D721Med (cell line): ENCODE data around the gene AIFM3.

Experiments
- DNase-seq: peaks from one replicate; pipeline ENCODE4 v3.0.0; 2011; ENCODE audit warnings: low spot score; ENCODE audit not compliant: insufficient read length
- FAIRE-seq: peaks from 2 replicates; lab custom pipeline; 2011; peaks lifted over from hg19 to GRCh38; lab: Jason Lieb, UNC
- TF ChIP-seq, protein P1 (sequence below): IDR thresholded peaks from 2 replicates; pipeline ENCODE4 v1.5.1; 2012; ENCODE audit warnings: mild to moderate bottlenecking, control low read depth; ENCODE audit not compliant: insufficient read depth; ENCODE audit errors: missing control alignments

AIFM3 gene

DNA sequence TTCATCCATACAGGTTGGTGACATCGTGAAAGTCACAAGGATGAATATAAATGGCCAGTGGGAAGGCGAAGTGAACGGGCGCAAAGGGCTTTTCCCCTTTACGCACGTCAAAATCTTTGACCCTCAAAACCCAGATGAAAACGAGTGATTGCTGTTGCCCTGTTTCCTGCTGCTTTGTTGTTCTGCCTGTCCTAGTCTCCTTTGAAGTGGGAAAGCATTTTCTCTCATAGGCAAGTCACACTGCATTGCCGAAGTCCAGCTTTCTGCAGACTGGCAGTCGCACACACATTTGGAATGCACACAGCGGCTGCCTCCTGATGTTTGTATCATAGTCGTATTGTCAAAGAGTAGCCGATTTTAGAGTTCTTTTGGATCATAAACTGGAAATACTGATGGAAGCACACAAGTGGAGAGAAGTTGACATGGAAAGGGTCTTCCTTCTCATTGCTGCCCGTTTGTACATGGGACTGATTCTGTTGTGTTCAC lies 17.3 kb upstream of the AIFM3 start:
- FAIRE-seq (no peak), DNase-seq (no peak)

DNA sequence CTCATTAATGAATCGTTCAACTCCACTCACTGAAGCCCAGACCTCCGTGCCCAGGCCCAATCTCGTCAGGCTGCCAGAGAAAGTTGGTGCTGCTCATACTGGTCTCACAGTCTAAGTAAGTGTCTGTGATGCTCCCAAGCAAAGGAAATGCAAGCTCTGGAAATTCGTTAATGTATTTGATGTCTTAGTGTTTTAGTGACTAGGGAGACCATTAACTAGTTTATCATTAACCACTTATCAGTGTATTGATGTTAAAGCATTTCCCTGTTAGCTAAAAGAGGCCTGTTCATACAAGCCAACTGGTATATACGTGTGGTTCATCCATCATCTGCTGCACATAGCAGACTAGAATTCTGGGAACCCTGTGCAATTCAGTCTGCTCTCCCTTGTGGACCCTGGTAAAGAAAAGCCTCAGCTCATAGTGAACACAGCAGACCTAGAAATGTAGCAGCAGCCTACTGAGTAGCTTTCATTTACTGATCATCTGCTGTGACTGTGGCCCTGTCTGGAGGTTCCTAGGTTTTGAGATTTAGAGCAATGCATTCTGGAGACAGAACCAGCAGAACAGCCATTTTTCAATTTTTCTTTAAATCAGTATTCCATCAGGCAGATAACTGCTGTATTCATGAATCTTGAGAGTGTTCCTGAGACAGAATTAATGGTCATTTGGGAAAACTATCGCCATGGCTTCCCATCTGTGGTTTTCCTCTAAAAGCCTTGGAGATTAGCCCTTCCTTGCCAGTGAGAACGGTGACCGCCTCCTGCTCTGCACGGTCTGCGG lies 15.7 kb upstream of the AIFM3 start:
- TF ChIP-seq, protein P1, sequence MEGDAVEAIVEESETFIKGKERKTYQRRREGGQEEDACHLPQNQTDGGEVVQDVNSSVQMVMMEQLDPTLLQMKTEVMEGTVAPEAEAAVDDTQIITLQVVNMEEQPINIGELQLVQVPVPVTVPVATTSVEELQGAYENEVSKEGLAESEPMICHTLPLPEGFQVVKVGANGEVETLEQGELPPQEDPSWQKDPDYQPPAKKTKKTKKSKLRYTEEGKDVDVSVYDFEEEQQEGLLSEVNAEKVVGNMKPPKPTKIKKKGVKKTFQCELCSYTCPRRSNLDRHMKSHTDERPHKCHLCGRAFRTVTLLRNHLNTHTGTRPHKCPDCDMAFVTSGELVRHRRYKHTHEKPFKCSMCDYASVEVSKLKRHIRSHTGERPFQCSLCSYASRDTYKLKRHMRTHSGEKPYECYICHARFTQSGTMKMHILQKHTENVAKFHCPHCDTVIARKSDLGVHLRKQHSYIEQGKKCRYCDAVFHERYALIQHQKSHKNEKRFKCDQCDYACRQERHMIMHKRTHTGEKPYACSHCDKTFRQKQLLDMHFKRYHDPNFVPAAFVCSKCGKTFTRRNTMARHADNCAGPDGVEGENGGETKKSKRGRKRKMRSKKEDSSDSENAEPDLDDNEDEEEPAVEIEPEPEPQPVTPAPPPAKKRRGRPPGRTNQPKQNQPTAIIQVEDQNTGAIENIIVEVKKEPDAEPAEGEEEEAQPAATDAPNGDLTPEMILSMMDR, result no peak
- FAIRE-seq (no peak), DNase-seq (no peak)

More for the DNA sequence above, 17.3 kb upstream of the AIFM3 start:
- TF ChIP-seq, protein P1, result no peak

DNA sequence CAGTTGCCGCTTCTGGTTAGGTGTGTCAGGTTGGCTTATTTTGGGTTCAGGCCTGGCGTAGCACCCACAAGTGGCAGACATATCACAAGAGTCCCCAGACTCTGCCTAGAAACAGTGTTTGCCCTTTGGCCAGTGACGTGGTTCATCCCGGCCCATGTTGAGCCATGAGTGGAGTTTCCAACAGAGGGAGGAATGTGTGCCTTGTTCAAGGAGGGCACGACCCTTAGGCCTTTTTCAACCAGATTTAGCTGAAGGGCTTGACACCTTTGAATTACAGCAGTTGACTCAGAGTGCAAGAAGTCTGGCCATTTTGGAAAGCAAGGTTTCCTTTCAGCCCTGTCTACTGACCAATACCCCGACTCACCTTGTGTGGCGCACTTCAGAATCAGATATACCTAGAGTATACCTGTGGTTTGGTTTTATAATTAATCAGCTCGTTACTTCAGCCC lies 15.1 kb upstream of the AIFM3 start:
- TF ChIP-seq, protein P1, result no peak
- FAIRE-seq (no peak), DNase-seq (no peak)

DNA sequence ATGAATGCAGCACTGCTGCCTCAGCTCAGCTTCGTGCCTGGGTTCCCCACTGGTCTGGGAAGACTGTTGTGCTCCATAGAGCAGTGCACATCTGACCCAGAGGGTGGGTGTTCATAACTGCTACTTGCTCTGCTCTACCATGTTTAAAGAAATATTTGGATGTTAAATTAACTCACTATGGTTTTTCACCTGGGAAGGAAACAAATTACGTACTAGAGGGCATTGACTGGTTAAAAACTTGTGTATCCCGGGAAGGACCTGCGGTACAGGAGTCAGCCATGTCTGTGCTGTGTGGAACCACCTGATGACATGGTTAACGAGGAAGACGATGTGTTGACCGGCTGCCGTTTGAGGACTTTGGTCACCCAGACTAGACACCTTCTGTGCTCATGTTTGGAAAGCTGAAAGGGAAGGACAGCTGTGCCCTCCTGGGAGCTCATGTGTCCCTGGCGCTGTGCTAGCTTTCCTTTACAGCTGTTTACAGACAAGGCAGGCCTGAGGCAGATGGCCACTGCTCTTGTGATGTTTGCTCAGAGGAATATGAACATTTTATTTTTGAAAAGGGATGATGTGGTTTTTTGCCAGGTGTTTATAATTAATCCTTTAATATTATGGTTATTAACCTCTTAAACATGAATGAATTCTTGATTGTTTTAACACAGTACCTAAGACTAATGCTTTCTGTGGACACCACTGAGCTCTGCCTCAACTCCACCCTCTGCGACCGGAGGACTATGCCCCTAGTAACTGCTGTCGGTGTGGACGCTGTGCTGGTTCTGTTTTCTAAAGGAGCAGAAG lies 14.3 kb upstream of the AIFM3 start:
- FAIRE-seq (no peak), DNase-seq (no peak)
- TF ChIP-seq, protein P1, result no peak

DNA sequence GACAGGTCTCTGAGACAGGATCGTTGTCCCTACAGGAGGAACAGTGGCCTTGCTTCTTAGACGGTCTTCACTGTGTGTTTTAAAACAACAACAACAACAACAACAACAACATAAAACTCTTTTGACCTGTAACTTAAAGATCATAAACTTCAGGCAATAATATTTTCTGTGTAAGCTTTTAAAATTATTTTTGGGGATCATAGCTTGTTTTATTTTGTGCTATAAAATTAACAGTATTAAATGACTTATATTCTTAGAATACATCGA lies 13.8 kb upstream of the AIFM3 start:
- DNase-seq, result no peak
- TF ChIP-seq, protein P1, result no peak
- no peak for FAIRE-seq

DNA sequence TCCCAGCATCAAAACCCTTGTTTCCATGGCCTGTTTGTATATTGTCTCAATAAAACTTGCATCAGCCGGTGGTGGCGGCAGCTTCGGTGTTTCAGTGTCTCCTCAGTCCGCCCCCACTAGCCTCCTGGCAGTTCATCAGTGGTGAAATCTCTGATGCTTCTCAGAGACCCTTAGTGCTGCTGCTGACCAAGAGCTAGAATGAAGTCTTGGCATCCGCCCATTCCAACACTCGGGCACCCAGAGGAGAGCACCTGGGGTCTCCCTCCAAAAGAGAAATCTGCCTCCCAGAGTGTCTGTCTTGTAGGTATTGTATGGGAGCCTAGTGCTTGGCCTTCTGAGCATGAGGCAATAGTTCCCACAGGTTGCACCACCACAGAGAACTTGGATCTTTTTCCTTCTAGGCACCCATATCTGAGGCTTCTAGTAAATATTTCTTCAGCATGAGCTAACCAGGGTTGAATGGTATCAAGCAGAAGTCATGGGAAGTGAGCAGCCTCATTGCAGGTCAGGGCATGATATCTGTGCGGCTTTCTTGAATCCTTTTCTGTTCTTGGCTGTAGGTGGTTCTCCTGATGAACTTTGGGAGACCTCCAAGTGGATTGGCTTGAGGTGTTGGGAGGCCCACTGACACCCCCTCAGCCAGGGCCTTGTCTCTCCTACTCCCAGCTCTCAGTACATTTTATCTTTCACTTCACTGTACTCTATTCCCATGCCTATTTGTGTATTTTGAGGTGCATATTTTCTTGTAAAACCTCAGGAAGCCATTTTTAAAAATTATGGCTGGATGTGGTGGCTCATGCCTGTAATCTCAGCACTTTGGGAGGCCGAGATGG lies 13.2 kb upstream of the AIFM3 start:
- FAIRE-seq (no peak), DNase-seq (no peak)
- TF ChIP-seq, protein P1, result no peak
